ENCODE results near the gene KCNJ1.

Gene KCNJ1

DNA sequence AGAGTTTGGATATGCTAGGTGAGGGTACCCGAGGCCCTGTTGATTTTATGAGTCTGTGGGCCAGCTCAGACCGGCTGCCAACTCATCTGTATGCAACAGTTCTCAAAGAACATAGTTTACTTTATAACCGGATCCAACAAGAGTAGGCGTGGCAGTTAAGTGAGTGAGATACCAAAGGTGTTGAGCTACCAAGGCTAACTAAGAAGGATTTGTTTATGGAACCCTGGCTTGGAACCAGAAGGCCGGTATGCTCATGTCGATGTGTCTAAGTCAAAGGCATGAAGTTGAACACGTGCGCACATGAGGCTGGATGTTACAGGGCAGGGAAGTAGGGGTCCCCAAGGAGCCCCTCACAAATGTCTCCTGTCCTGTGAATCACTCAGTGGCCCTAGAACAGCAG lies at the start of gene KCNJ1:
TSS of gene KCNJ1 (minus strand) at position 20 of the 400 bp plus-strand sequence. CDS start 27,053 bp downstream, outside the sequence.
- Mint-ChIP-seq H3K4me3 (no peak within 1 kb of the TSS), H3K9me3 (no peaks in the 10 kb centered on the region), H3K27me3 (no peaks in the 10 kb centered on the region), H3K27ac (no peak within 1 kb of the TSS), H3K36me3 (ENCODE audit: low read depth) (no peaks in the 10 kb centered on the region), H3K4me1 (ENCODE audit: low read depth) (no peaks in the 10 kb centered on the region)
- peak; percentile 37 for DNase-seq

DNA sequence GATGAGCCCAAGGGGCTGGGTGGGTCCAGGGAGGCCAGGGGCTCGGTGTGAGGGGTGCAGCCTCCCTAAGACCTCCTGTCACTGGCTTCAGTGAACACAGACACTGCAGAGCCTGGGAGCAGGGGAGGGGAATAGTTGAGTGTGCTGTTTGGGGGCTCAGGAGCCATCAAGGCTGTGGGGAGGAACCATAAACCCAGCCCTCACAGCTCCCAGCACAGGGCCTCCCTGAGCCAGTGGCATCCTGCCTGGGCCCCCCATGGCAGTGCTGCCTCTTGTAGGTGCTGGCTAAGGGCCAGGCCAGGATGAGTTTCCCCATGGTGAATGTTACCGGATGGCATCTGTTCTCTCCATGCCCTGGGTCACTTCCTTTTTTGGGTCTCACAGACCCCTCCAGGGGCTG lies 49.6 kb upstream of the KCNJ1 start:
- Mint-ChIP-seq H3K9me3 (no peaks in the 10 kb centered on the region), H3K36me3 (ENCODE audit: low read depth) (no peaks in the 10 kb centered on the region), H3K4me3 (no peak overlapping the region), H3K4me1 (ENCODE audit: low read depth) (no peaks in the 10 kb centered on the region), H3K27ac (no peak overlapping the region), H3K27me3 (peaks cover 24% of the 10 kb centered on the region)
- DNase-seq, result no peak

- H3K9me3 Mint-ChIP-seq, result no peaks in the 10 kb centered on the region
- no peak overlapping the region for H3K4me3 Mint-ChIP-seq
- H3K4me1 Mint-ChIP-seq (ENCODE audit: low read depth), result no peaks in the 10 kb centered on the region
- DNase-seq, result no peak
- no peak overlapping the region for H3K27ac Mint-ChIP-seq
- H3K36me3 Mint-ChIP-seq (ENCODE audit: low read depth), result no peaks in the 10 kb centered on the region
- peaks cover 29% of the 10 kb centered on the region for H3K27me3 Mint-ChIP-seq
Measured at GRCh38 chr11:128916037-128916572, 49.0 kb upstream of the KCNJ1 start.

GRCh38 chr11:128915149-128915521 lies 48.0 kb upstream of the KCNJ1 start:
- DNase-seq, result no peak
- Mint-ChIP-seq H3K9me3 (no peaks in the 10 kb centered on the region), H3K4me1 (ENCODE audit: low read depth) (no peaks in the 10 kb centered on the region), H3K27me3 (peaks cover 30% of the 10 kb centered on the region), H3K27ac (no peak overlapping the region), H3K36me3 (ENCODE audit: low read depth) (no peaks in the 10 kb centered on the region), H3K4me3 (no peak overlapping the region)

GRCh38 chr11:128914216-128915148 lies 47.4 kb upstream of the KCNJ1 start:
- H3K9me3 Mint-ChIP-seq, result no peaks in the 10 kb centered on the region
- no peaks in the 10 kb centered on the region for H3K36me3 Mint-ChIP-seq (ENCODE audit: low read depth)
- no peaks in the 10 kb centered on the region for H3K4me1 Mint-ChIP-seq (ENCODE audit: low read depth)
- no peak overlapping the region for H3K4me3 Mint-ChIP-seq
- DNase-seq, result no peak
- no peak overlapping the region for H3K27ac Mint-ChIP-seq
- H3K27me3 Mint-ChIP-seq, result peaks cover 31% of the 10 kb centered on the region

GRCh38 chr11:128913806-128914205 lies 46.7 kb upstream of the KCNJ1 start:
- Mint-ChIP-seq H3K4me3 (no peak overlapping the region), H3K27me3 (peaks cover 38% of the 10 kb centered on the region), H3K27ac (no peak overlapping the region), H3K4me1 (ENCODE audit: low read depth) (no peaks in the 10 kb centered on the region), H3K9me3 (no peaks in the 10 kb centered on the region), H3K36me3 (ENCODE audit: low read depth) (no peaks in the 10 kb centered on the region)
- DNase-seq, result no peak

- Mint-ChIP-seq H3K4me1 (ENCODE audit: low read depth) (no peaks in the 10 kb centered on the region), H3K4me3 (no peak overlapping the region), H3K27me3 (peaks cover 59% of the 10 kb centered on the region), H3K27ac (no peak overlapping the region), H3K9me3 (no peaks in the 10 kb centered on the region), H3K36me3 (ENCODE audit: low read depth) (no peaks in the 10 kb centered on the region)
- no peak for DNase-seq
Measured at GRCh38 chr11:128911701-128912100, 44.6 kb upstream of the KCNJ1 start.

GRCh38 chr11:128911239-128911638 lies 44.1 kb upstream of the KCNJ1 start:
- no peak for DNase-seq
- Mint-ChIP-seq H3K9me3 (no peaks in the 10 kb centered on the region), H3K4me3 (no peak overlapping the region), H3K27ac (no peak overlapping the region), H3K36me3 (ENCODE audit: low read depth) (no peaks in the 10 kb centered on the region), H3K27me3 (peaks cover 62% of the 10 kb centered on the region), H3K4me1 (ENCODE audit: low read depth) (peaks cover under 1% of the 10 kb centered on the region)

DNA sequence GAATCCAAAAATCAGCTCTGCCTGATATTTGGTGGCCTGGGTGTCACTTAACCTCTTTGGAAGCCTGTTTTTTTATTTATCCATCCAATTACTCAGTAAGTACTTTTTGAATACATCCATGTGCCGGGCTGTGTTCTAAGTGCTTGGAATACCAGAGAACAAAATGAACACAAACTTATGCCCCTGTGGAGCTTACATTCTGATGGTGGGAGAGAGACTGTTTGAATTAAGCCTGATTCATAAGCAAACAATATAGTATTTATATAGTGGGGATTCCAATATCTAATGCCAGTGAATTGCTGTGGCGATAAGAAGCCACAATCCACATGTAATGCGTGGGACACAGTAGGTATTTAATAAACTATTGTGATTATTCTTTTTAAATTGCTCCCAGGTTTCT lies 43.5 kb upstream of the KCNJ1 start:
- Mint-ChIP-seq H3K27ac (no peak overlapping the region), H3K36me3 (ENCODE audit: low read depth) (no peaks in the 10 kb centered on the region), H3K9me3 (no peaks in the 10 kb centered on the region), H3K4me1 (ENCODE audit: low read depth) (peaks cover 7% of the 10 kb centered on the region), H3K27me3 (peaks cover 61% of the 10 kb centered on the region), H3K4me3 (no peak overlapping the region)
- DNase-seq, result no peak

GRCh38 chr11:128909438-128910125 lies 42.5 kb upstream of the KCNJ1 start:
- Mint-ChIP-seq H3K9me3 (no peaks in the 10 kb centered on the region), H3K27ac (no peak overlapping the region), H3K36me3 (ENCODE audit: low read depth) (no peaks in the 10 kb centered on the region), H3K4me3 (no peak overlapping the region), H3K4me1 (ENCODE audit: low read depth) (peaks cover 9% of the 10 kb centered on the region), H3K27me3 (peaks cover 61% of the 10 kb centered on the region)
- no peak for DNase-seq

DNA sequence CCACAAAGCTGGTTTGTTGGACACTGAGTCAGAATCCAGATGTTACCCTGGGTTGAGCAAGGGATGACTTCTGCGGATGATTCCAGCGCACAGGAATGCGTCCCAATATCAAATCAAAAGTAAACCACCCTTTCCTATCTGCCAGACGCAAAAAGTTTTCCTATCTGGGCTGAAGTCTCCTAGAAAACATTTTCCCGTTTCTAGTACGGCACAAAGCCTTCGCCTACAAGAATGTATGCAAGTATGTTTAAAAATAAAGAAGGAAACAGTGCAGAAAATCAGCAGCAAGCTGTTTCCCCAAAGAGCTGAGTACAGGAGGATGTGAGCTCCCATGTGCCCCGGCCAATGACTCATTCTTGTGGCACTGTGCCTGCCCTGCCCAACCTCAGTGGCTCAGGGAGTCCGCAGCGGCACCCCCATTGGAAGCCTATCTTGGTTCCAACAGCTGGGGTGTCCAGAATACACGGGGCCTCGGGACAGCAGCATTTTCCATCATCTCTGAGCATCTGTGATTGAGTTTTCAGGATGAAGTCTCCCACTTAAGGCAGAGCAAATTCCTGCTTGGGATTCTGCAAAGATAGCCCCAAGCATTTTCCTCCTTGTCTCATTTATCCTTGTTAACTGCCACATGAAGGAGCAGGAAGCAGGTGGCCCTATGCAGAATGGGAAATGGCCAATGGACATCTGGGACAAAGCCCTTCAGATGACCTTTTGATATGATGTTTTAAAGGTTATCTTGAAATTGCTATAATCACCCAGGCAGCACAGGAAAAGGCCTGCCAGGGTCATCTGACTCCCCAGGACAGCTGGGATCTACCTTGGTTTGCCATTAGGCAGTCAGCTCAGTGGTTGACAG lies 41.5 kb upstream of the KCNJ1 start:
- no peak overlapping the region for H3K4me3 Mint-ChIP-seq
- H3K4me1 Mint-ChIP-seq (ENCODE audit: low read depth), result peaks cover 14% of the 10 kb centered on the region
- no peaks in the 10 kb centered on the region for H3K36me3 Mint-ChIP-seq (ENCODE audit: low read depth)
- H3K27me3 Mint-ChIP-seq, result peaks cover 69% of the 10 kb centered on the region
- H3K27ac Mint-ChIP-seq, result no peak overlapping the region
- H3K9me3 Mint-ChIP-seq, result no peaks in the 10 kb centered on the region
- no peak for DNase-seq

GRCh38 chr11:128907585-128907984 lies 40.5 kb upstream of the KCNJ1 start:
- peaks cover 14% of the 10 kb centered on the region for H3K4me1 Mint-ChIP-seq (ENCODE audit: low read depth)
- H3K27ac Mint-ChIP-seq, result no peak overlapping the region
- no peak for DNase-seq
- H3K27me3 Mint-ChIP-seq, result peaks cover 70% of the 10 kb centered on the region
- no peaks in the 10 kb centered on the region for H3K36me3 Mint-ChIP-seq (ENCODE audit: low read depth)
- H3K4me3 Mint-ChIP-seq, result no peak overlapping the region
- H3K9me3 Mint-ChIP-seq, result no peaks in the 10 kb centered on the region

- DNase-seq, result no peak
- Mint-ChIP-seq H3K4me1 (ENCODE audit: low read depth) (peaks cover 14% of the 10 kb centered on the region), H3K36me3 (ENCODE audit: low read depth) (no peaks in the 10 kb centered on the region), H3K4me3 (peak overlapping the region; percentile 70), H3K27ac (no peak overlapping the region), H3K27me3 (peaks cover 65% of the 10 kb centered on the region), H3K9me3 (no peaks in the 10 kb centered on the region)
Measured at GRCh38 chr11:128906185-128907050, 39.3 kb upstream of the KCNJ1 start.

Data from activated T-cell treated with anti-CD3 and anti-CD28 coated beads, Interleukin-2, amount 50 U/mL, for 24 hours (primary cell).